Measurements from ENCODE around the gene ZNF620.

DNA sequence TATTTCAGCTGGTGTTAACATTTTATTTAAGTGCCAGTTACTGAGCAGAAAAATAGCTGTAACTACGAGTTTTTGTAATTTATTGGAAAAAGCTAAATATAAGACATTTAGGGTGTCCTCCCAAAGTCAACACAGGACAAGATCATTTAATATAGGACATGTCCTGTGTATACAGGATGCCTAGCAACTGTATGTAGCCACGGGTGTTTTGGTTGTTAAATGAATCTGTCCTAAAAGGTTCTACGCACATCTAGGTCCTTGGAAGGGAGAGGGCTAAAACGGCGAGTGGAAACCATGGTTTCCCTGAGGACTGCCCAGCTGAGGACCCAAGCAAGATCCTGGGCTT, 18.4 kb downstream of the ZNF620 start:
- TF ChIP-seq EZH2 (IDR thresholded peaks at IDR 0.05; ENCODE audit: insufficient read depth, poor library complexity, severe bottlenecking), result no peak
- no peak for TF ChIP-seq EZH2phosphoT487 (IDR thresholded peaks at IDR 0.05; ENCODE audit: insufficient read depth, low read depth)

All from GM23248 (cell line).